ENCODE results near the gene POLN.

POLN gene

DNA sequence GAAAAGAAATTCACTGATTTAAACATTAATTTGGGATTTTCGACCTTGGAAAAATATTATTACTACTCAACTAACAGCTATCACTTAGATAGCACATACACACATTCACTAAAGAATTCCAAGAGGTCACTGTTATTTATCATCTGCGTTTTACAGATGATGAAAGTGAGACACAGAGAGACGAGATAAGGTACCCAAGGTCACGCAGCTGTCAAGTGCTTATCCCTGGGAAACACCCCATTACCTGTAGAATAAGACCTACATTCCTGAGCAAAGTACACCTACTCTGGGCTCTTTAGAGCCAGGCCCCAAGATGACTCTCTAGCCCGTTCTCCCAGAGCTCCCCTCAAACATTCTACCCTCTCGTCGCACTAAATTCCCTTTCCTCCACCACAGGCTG is 48.6 kb downstream of the POLN start:
- no peak for TF ChIP-seq GLIS3 (CRISPR knock-in tag; IDR thresholded peaks at IDR 0.05)
- TF ChIP-seq, protein P1, sequence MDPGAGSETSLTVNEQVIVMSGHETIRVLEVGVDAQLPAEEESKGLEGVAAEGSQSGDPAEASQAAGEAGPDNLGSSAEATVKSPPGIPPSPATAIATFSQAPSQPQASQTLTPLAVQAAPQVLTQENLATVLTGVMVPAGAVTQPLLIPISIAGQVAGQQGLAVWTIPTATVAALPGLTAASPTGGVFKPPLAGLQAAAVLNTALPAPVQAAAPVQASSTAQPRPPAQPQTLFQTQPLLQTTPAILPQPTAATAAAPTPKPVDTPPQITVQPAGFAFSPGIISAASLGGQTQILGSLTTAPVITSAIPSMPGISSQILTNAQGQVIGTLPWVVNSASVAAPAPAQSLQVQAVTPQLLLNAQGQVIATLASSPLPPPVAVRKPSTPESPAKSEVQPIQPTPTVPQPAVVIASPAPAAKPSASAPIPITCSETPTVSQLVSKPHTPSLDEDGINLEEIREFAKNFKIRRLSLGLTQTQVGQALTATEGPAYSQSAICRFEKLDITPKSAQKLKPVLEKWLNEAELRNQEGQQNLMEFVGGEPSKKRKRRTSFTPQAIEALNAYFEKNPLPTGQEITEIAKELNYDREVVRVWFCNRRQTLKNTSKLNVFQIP (CRISPR knock-in tag; IDR thresholded peaks at IDR 0.05; ENCODE audit: borderline replicate concordance, low read depth): no peak
- TF ChIP-seq SNAI2 (CRISPR knock-in tag; IDR thresholded peaks at IDR 0.05): no peak
- TF ChIP-seq, protein P2, sequence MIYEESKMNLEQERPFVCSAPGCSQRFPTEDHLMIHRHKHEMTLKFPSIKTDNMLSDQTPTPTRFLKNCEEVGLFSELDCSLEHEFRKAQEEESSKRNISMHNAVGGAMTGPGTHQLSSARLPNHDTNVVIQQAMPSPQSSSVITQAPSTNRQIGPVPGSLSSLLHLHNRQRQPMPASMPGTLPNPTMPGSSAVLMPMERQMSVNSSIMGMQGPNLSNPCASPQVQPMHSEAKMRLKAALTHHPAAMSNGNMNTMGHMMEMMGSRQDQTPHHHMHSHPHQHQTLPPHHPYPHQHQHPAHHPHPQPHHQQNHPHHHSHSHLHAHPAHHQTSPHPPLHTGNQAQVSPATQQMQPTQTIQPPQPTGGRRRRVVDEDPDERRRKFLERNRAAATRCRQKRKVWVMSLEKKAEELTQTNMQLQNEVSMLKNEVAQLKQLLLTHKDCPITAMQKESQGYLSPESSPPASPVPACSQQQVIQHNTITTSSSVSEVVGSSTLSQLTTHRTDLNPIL (CRISPR knock-in tag; IDR thresholded peaks at IDR 0.05; ENCODE audit: low read depth): no peak
- no peak for TF ChIP-seq RARB (CRISPR knock-in tag; IDR thresholded peaks at IDR 0.05)
- TF ChIP-seq ARNTL (CRISPR knock-in tag; IDR thresholded peaks at IDR 0.05; ENCODE audit: borderline replicate concordance, low read depth): no peak
- TF ChIP-seq, protein P3, sequence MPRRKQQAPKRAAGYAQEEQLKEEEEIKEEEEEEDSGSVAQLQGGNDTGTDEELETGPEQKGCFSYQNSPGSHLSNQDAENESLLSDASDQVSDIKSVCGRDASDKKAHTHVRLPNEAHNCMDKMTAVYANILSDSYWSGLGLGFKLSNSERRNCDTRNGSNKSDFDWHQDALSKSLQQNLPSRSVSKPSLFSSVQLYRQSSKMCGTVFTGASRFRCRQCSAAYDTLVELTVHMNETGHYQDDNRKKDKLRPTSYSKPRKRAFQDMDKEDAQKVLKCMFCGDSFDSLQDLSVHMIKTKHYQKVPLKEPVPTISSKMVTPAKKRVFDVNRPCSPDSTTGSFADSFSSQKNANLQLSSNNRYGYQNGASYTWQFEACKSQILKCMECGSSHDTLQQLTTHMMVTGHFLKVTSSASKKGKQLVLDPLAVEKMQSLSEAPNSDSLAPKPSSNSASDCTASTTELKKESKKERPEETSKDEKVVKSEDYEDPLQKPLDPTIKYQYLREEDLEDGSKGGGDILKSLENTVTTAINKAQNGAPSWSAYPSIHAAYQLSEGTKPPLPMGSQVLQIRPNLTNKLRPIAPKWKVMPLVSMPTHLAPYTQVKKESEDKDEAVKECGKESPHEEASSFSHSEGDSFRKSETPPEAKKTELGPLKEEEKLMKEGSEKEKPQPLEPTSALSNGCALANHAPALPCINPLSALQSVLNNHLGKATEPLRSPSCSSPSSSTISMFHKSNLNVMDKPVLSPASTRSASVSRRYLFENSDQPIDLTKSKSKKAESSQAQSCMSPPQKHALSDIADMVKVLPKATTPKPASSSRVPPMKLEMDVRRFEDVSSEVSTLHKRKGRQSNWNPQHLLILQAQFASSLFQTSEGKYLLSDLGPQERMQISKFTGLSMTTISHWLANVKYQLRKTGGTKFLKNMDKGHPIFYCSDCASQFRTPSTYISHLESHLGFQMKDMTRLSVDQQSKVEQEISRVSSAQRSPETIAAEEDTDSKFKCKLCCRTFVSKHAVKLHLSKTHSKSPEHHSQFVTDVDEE (CRISPR knock-in tag; IDR thresholded peaks at IDR 0.05): no peak
- TF ChIP-seq PPARA (CRISPR knock-in tag; IDR thresholded peaks at IDR 0.05; ENCODE audit: borderline replicate concordance): no peak
- no peak for TF ChIP-seq ZFP30 (CRISPR knock-in tag; IDR thresholded peaks at IDR 0.05)
- no peak for TF ChIP-seq ZNF70 (CRISPR knock-in tag; IDR thresholded peaks at IDR 0.05)
- TF ChIP-seq ISL1 (CRISPR knock-in tag; IDR thresholded peaks at IDR 0.05): no peak
- TF ChIP-seq OSR1 (CRISPR knock-in tag; IDR thresholded peaks at IDR 0.05): no peak
- TF ChIP-seq ZC3H10 (CRISPR knock-in tag; IDR thresholded peaks at IDR 0.05): no peak
- no peak for ATAC-seq

DNA sequence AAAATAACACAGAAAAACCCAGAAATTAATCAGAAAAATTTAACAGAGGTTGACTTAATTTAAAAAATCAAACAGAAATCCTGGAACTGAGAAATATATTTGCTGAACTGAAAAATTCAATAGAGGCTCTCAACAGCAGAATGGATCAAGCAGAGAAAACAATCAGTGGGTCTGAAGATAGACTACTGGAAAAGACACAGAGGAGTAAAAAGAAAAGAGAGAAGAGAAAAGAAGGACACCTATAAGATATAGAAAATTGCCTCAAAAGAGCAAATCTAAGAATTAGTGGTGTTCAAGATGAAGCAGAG is 55.1 kb downstream of the POLN start:
- no peak for ATAC-seq
- TF ChIP-seq, protein P4, sequence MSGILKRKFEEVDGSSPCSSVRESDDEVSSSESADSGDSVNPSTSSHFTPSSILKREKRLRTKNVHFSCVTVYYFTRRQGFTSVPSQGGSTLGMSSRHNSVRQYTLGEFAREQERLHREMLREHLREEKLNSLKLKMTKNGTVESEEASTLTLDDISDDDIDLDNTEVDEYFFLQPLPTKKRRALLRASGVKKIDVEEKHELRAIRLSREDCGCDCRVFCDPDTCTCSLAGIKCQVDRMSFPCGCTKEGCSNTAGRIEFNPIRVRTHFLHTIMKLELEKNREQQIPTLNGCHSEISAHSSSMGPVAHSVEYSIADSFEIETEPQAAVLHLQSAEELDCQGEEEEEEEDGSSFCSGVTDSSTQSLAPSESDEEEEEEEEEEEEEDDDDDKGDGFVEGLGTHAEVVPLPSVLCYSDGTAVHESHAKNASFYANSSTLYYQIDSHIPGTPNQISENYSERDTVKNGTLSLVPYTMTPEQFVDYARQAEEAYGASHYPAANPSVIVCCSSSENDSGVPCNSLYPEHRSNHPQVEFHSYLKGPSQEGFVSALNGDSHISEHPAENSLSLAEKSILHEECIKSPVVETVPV (CRISPR knock-in tag; IDR thresholded peaks at IDR 0.05): no peak
- no peak for TF ChIP-seq ISL1 (CRISPR knock-in tag; IDR thresholded peaks at IDR 0.05)
- TF ChIP-seq SNAI2 (CRISPR knock-in tag; IDR thresholded peaks at IDR 0.05): no peak
- no peak for TF ChIP-seq CSDC2 (CRISPR knock-in tag; IDR thresholded peaks at IDR 0.05)
- TF ChIP-seq, protein P1 (CRISPR knock-in tag; IDR thresholded peaks at IDR 0.05; ENCODE audit: borderline replicate concordance, low read depth): no peak
- no peak for TF ChIP-seq ZNF70 (CRISPR knock-in tag; IDR thresholded peaks at IDR 0.05)
- TF ChIP-seq OSR1 (CRISPR knock-in tag; IDR thresholded peaks at IDR 0.05): no peak
- TF ChIP-seq, protein P5, sequence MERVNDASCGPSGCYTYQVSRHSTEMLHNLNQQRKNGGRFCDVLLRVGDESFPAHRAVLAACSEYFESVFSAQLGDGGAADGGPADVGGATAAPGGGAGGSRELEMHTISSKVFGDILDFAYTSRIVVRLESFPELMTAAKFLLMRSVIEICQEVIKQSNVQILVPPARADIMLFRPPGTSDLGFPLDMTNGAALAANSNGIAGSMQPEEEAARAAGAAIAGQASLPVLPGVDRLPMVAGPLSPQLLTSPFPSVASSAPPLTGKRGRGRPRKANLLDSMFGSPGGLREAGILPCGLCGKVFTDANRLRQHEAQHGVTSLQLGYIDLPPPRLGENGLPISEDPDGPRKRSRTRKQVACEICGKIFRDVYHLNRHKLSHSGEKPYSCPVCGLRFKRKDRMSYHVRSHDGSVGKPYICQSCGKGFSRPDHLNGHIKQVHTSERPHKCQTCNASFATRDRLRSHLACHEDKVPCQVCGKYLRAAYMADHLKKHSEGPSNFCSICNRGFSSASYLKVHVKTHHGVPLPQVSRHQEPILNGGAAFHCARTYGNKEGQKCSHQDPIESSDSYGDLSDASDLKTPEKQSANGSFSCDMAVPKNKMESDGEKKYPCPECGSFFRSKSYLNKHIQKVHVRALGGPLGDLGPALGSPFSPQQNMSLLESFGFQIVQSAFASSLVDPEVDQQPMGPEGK (CRISPR knock-in tag; IDR thresholded peaks at IDR 0.05; ENCODE audit: borderline replicate concordance): no peak
- no peak for TF ChIP-seq BACH2 (CRISPR knock-in tag; IDR thresholded peaks at IDR 0.05; ENCODE audit: borderline replicate concordance)
- no peak for TF ChIP-seq PPARA (CRISPR knock-in tag; IDR thresholded peaks at IDR 0.05; ENCODE audit: borderline replicate concordance)

DNA sequence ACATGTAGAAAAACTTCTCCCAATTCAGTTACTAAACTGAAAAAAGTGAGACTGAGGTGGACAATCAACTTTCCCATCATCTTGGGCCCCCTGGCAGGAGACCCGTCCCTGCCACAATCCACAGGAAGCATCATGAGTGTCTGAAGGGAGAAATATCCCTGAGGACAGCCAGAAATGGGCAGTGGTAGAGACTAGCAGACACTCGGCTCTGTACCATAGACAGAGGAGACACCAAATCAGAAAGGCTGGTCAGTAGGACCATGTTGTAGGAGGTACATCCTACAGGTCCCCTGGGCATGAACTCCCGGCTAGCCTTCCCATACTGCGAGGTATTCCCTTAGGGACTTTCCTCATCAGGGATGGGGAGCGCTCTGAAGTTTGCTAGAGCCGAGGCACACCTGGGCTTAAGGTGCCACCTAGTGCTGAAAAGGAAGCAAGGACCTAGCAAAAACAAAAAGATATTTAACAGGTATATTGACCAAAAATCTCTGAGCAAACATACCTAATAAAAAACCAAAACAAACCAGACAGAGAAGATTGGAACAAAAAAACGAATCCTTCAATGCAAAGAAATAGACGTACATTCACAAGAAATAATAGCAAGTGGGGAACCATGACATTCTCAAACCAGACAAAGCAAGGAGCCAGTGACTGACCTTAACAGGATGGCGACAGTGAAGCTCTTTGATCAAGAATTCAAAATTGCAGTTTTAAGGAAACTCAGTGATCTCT is 55.6 kb downstream of the POLN start:
- TF ChIP-seq, protein P4 (CRISPR knock-in tag; IDR thresholded peaks at IDR 0.05): no peak
- TF ChIP-seq RARB (CRISPR knock-in tag; IDR thresholded peaks at IDR 0.05) (no peak), OSR1 (CRISPR knock-in tag; IDR thresholded peaks at IDR 0.05) (no peak), BACH2 (CRISPR knock-in tag; IDR thresholded peaks at IDR 0.05; ENCODE audit: borderline replicate concordance) (no peak), TOX (CRISPR knock-in tag; IDR thresholded peaks at IDR 0.05; ENCODE audit: borderline replicate concordance) (no peak), ZC3H10 (CRISPR knock-in tag; IDR thresholded peaks at IDR 0.05) (no peak), ZNF70 (CRISPR knock-in tag; IDR thresholded peaks at IDR 0.05) (no peak), SNAI2 (CRISPR knock-in tag; IDR thresholded peaks at IDR 0.05) (no peak), ZNF8 (CRISPR knock-in tag; IDR thresholded peaks at IDR 0.05) (no peak), ZFP30 (CRISPR knock-in tag; IDR thresholded peaks at IDR 0.05) (no peak)
- peak; percentile 30; the same call in 1 of the 3 replicates for ATAC-seq

Data from SK-N-SH treated with all-trans-retinoic acid at 6 μM for 48 hours (cell line).